GM18507 (cell line): ENCODE data around the gene SPSB1.
"Not testable (repeated sequence)": the region's sequence is repeated elsewhere in the genome, so short reads cannot be mapped to it uniquely, and the experiment has no call there.

Experiments
- DNase-seq: peaks from one replicate; pipeline ENCODE4 v3.0.0; 2011; ENCODE audit warnings: low read depth; ENCODE audit not compliant: insufficient read length; ENCODE audit errors: extremely low spot score
- FAIRE-seq: peaks from 2 replicates; lab custom pipeline; 2011; peaks lifted over from hg19 to GRCh38; lab: Jason Lieb, UNC

The SPSB1 gene

DNA sequence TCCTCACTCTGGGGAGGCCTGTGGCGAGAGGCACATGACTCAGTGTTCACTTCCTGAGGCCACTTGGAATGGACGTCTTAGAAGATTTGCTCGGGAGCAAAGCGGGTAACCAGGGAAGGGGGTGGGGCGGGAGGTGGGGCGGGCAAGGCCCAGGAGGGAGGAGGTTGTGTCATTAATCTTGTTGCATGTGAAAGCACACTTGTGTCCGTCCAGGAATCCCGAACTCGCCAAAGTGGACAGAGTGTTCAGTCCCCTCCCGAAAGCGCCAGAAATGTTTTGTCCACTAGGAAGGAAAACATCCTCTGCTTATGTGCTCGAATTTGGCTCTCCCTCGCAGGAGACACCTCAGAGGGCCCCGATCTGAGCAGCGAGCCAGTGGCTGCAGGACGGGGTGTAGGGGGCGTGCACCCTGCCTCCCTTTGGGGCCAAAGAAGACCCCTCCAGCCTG lies 84.2 kb downstream of the SPSB1 start:
- no peak for FAIRE-seq
- DNase-seq = no peak

- no peak for DNase-seq
- FAIRE-seq = no peak
Observed at GRCh38 chr1:9378801-9379200, 86.1 kb downstream of the SPSB1 start.

- FAIRE-seq (no peak), DNase-seq (no peak)
Observed at GRCh38 chr1:9380711-9381110, 88.0 kb downstream of the SPSB1 start.

DNA sequence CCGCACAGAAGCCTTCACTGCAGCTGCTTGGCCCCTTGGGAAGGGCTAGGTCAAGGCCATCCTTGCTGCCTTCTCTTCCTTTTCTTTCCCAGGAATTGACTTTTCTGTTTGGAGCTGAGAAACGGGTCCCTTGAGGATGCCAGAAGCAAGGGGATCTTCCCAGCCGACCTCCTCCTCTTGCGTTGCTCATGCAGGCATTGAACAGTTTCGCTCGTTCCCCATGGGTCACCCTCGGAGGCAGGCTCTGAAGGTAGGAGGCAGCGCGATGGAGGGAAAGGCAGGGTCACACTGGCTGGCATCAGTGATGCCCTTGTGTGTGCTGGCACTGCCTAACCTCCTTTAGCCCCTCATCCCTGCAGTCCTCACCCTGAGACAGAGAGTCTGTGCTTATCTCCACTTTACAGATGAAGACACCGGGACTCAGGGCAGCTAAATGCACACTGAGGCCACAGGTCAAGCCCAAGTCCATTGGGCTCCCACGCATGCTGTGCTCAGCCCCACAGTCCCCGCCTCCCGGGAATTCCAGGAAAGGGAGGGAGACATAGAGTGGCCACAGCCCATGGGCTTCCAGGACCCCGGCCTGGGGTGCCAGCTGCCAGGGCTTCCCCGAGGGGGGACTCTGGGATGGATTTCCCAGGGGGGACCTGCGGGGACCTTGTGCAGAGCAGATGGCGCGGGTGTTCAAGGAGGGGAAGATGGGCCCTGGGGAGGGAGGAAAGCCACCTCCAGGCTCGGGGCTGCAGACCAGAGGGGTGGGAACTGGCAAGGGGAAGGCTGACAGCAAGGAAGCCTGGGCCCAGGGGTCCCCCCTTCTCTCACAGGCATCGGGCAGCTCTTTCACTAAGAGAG lies 90.2 kb downstream of the SPSB1 start:
- DNase-seq (no peak), FAIRE-seq (no peak)

GRCh38 chr1:9384128-9384527 lies 91.4 kb downstream of the SPSB1 start:
- no peak for DNase-seq
- no peak for FAIRE-seq

DNA sequence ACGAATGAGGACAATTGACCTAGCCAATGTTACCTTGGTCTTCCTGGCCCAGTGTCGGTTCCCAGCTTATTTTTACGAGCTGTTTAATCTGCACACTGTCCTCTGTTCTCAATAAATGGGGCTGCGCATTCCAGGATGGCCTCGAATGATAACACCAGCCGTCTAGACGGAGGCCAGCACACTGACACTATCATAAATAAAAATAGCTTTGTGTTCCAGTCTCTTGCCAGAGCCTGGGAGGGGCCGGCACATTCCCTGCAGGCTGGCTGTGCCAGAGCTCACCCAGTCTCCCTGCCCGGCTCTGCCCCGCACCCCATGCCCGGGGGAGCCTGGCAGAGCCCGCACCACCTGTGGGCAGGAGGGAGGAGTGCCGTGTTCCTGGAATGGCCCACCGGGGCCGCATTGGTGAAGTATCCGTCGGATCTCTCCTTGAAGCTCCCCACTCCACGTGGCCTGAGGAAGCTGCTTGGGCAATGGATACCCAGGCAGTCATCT lies 92.1 kb downstream of the SPSB1 start:
- FAIRE-seq = no peak
- no peak for DNase-seq

GRCh38 chr1:9385392-9385791 lies 92.7 kb downstream of the SPSB1 start:
- not testable (repeated sequence) for DNase-seq, FAIRE-seq

GRCh38 chr1:9385801-9386573 lies 93.3 kb downstream of the SPSB1 start:
- DNase-seq = no peak
- no peak for FAIRE-seq

GRCh38 chr1:9388335-9389180 lies 95.9 kb downstream of the SPSB1 start:
- no peak for DNase-seq
- FAIRE-seq = no peak

DNA sequence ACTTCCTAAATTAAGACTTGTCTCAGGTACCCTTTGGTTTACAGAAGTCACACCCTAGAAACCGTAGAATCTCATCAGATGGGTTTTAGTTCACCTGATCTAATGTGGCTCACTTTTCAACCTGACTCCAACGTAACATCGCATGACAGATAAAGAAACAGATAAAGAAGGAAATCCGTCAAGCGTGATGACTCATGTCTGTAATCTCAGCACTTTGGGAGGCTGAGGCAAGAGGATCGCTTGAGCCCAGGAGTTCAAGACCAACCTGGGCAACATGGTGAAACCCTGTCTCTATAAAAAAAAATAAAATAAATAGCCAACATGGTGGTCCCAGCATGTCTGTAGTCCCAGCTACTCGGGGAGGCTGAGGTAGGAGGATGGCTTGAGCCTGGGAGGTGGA lies 97.3 kb downstream of the SPSB1 start:
- FAIRE-seq (no peak), DNase-seq (no peak)

DNA sequence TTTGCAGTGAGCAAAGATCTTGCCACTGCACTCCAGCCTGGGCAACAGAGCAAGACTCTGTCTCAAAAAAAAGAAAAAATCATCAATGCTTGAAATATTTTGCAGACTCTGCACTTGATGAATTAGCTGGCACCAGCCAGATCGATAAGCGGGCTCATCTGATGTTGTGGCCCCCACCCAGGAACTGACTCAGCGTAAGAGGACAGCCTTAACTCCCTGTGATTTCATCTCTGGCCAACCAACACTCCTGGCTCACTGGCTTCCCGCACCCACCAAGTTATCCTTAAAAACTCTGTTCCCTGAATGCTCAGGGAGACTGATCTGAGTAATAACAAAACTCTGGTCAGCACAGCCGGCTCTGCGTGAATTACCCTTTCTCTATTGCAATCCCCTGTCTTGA lies 98.9 kb downstream of the SPSB1 start:
- FAIRE-seq (no peak), DNase-seq (no peak)

GRCh38 chr1:9394010-9394409 lies 101.3 kb downstream of the SPSB1 start:
- FAIRE-seq (no peak), DNase-seq (no peak)

- FAIRE-seq (no peak), DNase-seq (no peak)
Observed at GRCh38 chr1:9395018-9395417, 102.3 kb downstream of the SPSB1 start.

- DNase-seq (no peak), FAIRE-seq (no peak)
Observed at GRCh38 chr1:9397047-9397446, 104.4 kb downstream of the SPSB1 start.

DNA sequence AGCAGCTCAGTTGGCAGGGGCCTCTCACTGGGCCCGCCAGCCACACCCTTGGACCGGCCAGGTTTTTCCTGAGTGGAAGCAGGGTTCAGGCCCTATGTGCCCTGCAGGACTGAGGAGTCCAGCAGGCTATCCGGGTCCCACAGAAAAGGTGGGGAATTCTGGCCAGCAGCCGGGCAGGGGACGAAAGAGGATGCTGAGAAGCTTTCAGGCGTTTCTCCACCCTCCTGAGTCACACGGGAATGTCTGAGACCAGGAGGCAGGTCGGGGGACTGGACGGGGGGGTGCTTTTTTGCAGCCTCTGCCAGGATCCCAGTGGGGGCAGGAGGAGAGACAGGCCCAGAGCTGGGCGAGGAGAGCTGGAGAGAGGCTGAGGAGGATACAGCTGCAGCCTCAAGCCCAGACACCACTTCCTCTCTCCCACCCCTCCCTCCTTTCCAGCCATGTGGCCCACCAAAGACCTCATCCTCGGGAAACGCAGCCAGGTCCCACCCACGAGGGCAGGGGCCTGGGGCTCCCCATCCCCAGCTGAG lies 105.4 kb downstream of the SPSB1 start:
- FAIRE-seq (no peak), DNase-seq (no peak)

GRCh38 chr1:9399510-9400424 lies 107.1 kb downstream of the SPSB1 start:
- FAIRE-seq = no peak
- no peak for DNase-seq

DNA sequence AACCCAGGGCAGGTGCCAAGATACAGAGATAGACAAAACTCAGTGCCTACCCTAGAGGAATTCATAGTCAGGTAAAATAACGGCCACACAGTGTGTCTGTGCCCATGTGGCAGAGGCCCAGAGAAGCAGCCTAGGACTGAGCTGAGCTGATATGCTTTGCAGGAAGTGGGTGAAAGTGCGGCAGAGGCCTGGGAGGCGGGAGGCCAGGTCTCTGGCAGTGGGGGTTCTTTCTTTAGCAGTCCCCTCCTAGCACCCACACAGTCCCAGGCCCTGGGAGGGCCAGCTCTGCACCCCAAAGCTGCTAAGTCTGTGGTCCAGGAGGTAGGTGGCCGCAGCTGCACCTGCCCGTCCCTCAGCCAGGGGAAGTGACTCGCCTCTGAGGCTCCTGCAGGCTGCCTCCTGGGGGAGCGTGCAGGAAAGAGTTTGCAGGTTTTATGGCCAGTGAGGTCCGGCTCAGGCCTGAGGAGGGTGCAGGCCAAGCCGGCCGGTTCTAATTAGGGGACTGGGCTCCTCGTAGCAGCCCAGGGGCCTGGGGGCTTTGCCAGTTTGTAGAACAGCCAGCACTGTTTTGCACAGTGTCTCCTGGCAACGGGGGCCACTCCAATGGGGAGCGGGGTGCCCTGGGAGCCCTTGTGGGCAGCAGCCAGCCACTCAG lies 107.9 kb downstream of the SPSB1 start:
- no peak for FAIRE-seq
- DNase-seq = no peak

DNA sequence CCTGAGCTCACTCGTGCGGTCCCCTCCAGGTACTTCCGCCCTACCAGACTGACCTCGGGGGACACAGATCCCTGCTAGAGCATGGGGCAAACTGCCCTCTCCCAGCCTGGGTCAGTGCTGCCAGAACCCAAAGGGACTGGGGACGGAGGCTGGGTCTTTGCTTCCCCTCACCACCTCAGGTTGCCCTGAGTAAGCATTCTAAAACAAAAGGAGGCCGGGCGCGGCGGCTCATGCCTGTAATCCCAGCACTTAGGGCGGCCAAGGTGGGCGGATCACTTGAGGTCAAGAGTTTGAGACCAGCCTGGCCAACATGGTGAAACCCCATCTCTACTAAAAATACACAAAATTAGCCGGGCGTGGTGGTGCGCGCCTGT lies 108.4 kb downstream of the SPSB1 start:
- DNase-seq = no peak
- no peak for FAIRE-seq
